Stimulated activated CD8-positive, alpha-beta memory T cell treated with anti-CD3 and anti-CD28 coated beads, Interleukin-12 subunit alpha, Interleukin-12 subunit beta, amount 100 ng/mL, for 24 hours (primary cell): Measurements from ENCODE around the gene TPTE2.
"Not testable (repeated sequence)": the region's sequence is repeated elsewhere in the genome, so short reads cannot be mapped to it uniquely, and the experiment has no call there.

Source experiments
- DNase-seq: peaks from one replicate; pipeline ENCODE4 v3.0.0-alpha.2; 2020; ENCODE audit errors: extremely low read depth

The TPTE2 gene

GRCh38 chr13:19561127-19561582 is at the start of gene TPTE2:
TSS of gene TPTE2 (minus strand) at chr13:19561532. CDS start at chr13:19503234, 58,298 bp downstream.
- not testable (repeated sequence) for DNase-seq

GRCh38 chr13:19607523-19608078 is 46.3 kb upstream of the TPTE2 start:
- no peak for DNase-seq

DNA sequence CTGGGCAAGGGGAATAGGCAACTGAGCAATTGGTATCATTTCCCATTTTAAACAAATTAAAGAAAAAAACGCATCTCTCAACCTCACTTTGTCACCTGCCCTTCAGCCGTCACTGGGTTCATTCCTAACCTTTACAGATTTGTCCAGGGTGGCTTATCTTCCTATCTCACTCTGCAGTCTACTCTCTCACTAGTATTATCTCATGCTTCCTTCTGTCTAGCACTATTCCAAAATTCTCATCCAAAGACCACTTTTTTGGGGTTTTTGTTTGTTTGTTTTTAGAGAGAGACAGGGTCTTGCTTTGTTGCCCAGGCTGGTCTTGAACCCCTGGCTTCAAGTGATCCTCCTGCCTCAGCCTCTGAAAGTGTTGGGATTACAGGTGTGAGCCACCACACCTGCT is 45.4 kb upstream of the TPTE2 start:
- no peak for DNase-seq

- DNase-seq = no peak
Measured at GRCh38 chr13:19606152-19606551, 44.8 kb upstream of the TPTE2 start.

DNA sequence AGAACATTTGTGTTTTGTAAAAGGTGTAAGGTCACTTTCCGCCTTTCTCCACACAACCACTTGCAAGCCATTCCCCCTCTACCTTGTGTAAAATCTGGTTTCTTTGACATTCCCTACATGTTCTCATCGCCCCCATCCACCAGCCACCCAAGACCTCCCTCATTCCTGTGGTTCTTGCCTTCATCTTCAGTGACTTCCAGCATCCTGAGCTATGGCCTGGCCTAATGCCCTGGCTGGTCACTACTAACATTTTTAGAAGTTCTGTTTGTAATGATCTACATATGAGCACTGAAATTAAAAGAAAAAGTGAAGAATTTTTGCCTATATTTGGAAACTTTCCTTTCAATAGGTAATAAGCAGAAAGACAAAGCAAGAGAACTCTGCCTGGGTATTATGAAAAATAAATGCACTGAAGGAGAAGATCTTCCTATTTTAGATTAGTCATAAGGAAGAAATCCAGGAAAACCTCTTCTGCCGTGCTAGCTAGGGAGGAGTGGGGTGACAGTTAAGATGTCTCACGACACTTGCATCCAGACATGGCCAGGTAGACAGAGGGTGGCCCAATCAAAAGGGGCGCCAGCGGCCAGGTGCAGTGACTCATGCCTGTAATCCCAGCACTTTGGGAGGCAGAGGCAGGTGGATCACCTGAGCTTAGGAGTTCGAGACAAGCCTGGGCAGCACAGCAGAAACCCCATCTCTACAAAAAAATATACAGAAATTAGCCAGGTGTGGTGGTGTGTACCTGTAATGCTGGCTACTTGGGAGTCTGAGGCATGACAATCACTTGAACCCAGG is 44.0 kb upstream of the TPTE2 start:
- DNase-seq = no peak

DNA sequence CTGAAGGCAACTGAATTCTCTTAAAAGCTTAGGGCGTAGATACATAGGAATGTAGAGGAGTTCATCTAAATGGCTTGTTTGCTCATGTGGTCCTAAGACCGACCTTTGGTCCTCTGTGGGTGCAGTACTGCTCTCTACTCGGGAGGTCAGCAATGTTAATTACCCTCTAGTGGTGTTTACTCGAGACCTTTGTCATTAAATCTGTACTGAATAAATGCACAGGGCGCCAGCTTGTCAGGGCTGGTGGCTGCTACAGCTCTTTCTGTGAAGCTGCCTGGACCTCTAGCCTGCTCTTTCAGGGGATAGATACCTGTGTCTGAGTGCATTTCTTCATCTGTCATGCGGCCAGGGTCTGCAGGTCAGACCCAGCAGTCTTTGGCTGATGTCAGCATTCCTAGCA is 43.0 kb upstream of the TPTE2 start:
- DNase-seq = no peak

GRCh38 chr13:19601749-19602725 is 40.7 kb upstream of the TPTE2 start:
- DNase-seq = no peak

DNA sequence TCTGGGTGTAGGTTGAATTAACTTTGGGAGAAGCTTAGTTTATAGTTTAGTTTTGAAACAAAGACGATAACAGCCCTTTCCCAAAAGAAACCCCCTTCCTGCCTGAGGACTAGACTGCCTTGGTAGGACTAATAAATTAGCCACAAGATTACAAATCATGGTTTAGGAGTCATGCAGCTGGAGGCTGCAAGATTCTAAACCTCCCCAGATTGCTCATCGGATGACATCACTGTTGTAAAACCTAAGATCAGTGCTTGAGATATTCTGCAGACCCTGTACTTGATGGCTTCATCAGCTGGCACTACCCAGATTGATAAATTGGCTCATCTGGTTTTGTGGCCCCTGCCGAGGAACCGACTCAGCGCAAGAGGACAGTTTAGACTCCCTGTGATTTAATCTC is 36.2 kb upstream of the TPTE2 start:
- no peak for DNase-seq

- DNase-seq = no peak
Measured at GRCh38 chr13:19596960-19597361, 35.6 kb upstream of the TPTE2 start.

- no peak for DNase-seq
Measured at GRCh38 chr13:19596086-19596485, 34.8 kb upstream of the TPTE2 start.

GRCh38 chr13:19592657-19593180 is 31.4 kb upstream of the TPTE2 start:
- no peak for DNase-seq

GRCh38 chr13:19591864-19592263 is 30.5 kb upstream of the TPTE2 start:
- no peak for DNase-seq

DNA sequence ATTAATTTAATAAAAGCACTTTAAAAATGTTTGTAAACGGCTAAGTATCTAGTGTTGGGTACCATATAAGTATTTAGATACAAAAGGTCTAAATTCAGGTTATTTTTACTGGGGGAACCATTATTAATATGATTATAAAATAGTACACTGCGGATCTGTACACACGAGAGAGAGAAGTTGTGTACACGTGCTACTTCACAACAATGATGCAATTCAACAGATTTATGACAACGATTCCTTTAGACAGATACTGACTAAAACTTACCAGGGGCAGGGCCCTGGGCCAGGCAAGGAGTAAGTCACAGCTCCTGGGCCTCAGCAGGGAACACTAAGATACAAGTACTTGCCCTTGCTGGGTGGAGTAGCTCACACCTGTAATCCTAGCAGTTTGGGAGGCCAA is 29.1 kb upstream of the TPTE2 start:
- no peak for DNase-seq

GRCh38 chr13:19589312-19589711 is 28.0 kb upstream of the TPTE2 start:
- DNase-seq = no peak

GRCh38 chr13:19587635-19588300 is 26.4 kb upstream of the TPTE2 start:
- DNase-seq = no peak

- peak; percentile 48 for DNase-seq
Measured at GRCh38 chr13:19586904-19587634, 25.7 kb upstream of the TPTE2 start.

- DNase-seq = no peak
Measured at GRCh38 chr13:19581675-19582074, 20.3 kb upstream of the TPTE2 start.

DNA sequence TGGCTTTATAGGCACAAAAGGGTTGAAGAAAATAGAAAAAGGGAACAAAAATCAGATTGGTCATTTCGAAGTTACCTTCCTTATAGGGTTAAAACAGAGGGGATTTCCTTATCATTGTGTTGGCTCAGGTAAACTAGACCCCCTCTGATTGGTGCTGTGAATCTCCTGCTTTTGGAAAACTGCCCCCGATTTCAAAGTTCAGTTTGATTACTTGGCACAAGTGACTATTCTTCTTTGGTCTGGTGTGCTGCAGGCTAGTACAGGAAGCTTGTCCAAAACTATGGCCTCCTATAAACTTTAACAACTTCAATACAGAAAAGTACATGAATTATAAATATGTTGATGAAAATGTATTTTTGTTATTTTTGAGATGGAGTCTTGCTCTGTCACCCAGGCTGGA is 13.9 kb upstream of the TPTE2 start:
- no peak for DNase-seq

DNA sequence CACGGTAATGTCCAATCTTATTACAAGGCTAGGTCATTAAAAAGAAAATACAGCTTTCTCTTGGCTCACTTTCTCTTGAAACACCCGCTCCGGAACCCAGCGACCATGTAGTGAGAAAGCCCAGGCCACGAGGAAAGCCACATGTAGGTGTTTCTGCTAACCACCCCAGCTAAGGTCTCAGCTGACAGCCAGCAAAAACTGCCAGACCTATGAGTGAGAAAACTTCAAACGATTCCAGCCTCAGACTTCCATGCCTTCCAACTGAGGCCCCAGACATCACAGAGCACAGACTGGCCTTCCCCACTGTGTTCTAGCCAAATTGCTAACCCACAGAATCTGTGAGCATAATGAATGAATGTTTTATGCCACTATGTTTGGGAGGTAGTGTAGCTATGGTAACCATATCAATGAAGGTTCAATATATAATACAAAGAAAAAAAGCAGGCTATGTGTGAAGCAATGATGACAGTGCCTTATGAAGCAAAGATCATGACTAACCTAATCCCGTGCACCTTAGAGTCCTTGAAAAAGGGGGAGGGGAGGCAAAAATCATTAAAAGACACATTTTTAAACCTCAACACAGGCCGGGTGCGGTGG is 11.9 kb upstream of the TPTE2 start:
- DNase-seq = no peak

DNA sequence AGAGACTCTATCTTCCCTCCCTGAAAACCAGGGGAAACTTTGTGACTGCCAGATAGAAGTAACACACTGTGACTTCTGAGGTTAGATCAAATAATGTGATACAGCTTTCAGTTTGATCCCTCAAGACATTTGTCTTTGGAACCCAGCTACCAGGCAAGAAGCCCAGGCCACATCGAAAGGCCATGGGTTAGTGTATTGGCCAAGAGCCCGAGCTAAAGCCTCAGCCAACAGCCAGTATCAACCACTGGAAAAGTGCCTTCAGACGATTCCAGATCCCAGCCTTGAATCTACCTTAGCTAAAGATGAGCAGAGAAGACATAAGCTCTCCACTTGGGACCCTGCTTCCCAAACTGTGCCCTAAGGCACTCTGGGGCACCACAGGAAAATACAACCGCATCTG is 10.9 kb upstream of the TPTE2 start:
- no peak for DNase-seq
